GM18861 (cell line): ENCODE results near the gene RALGAPA1.

ENCODE experiments used
- ATAC-seq: cut with Tn5 transposase; IDR thresholded peaks from one replicate; pipeline ENCODE4 v1.9.1; 2021; ENCODE audit not compliant: unreplicated experiment

The RALGAPA1 gene

DNA sequence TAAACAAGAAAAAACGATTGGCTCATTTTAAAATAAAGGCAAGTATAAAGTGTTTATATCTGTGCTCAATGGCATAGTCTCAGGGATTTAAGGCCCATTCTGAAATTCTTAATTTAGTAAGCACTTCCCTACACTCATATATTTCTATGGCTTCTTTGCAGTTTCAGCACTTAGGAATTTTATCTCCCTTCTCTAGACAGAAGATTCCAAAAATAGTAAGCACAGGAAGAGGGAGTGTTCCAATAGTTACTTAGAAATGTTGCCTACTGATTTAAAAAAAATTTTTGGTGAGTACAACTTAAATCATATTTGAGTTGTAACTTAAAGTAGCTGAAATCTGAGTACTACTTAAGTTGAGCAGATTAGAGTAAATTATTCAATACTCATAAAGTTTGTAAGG, 255.3 kb downstream of the RALGAPA1 start:
- ATAC-seq = no peak

DNA sequence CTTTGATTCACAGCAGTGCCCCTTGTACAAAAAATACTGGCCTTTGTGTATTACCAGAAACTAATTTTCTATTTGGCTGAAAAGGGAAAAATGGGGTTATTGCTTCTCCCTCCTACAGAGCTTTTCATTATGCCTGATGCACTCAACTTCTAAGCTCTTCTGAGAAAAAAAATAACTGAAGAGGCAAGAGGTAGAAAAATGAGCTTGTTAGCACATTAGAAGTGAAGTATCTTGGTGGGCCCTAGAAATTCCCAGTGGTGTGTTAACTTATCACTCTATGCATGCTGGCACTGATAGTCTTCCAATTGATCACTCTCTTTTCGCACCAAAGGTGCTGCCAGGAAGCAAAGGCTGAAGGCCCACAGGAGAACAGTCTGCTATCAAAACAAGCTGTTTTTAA, 258.0 kb downstream of the RALGAPA1 start:
- no peak for ATAC-seq

- no peak for ATAC-seq
These were observed 259.5 kb downstream of the RALGAPA1 start for GRCh38 chr14:35549551-35549950.

GRCh38 chr14:35543006-35543405, 266.1 kb downstream of the RALGAPA1 start:
- no peak for ATAC-seq

GRCh38 chr14:35539969-35540368, 269.1 kb downstream of the RALGAPA1 start:
- ATAC-seq = no peak

DNA sequence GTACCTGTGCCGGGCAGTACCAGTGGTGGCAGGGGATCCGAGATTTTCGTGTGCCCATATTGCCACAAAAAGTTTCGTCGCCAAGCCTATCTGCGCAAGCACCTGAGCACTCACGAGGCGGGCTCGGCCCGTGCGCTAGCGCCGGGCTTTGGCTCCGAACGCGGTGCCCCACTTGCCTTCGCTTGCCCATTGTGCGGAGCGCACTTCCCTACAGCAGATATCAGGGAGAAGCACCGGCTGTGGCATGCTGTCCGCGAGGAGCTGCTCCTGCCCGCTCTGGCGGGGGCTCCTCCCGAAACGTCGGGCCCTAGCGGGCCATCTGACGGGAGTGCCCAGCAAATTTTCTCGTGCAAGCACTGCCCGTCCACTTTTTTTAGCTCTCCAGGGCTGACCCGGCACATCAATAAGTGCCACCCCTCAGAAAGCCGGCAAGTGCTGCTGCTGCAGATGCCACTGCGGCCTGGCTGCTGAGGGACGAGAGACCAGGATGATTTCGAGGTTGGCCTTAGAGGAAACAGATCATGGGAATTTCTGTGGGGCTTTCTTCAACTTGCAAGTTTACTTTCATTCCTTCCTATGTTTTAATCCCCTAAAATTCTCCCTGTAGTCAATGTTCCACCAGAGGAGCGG, 273.5 kb downstream of the RALGAPA1 start:
- ATAC-seq = no peak

DNA sequence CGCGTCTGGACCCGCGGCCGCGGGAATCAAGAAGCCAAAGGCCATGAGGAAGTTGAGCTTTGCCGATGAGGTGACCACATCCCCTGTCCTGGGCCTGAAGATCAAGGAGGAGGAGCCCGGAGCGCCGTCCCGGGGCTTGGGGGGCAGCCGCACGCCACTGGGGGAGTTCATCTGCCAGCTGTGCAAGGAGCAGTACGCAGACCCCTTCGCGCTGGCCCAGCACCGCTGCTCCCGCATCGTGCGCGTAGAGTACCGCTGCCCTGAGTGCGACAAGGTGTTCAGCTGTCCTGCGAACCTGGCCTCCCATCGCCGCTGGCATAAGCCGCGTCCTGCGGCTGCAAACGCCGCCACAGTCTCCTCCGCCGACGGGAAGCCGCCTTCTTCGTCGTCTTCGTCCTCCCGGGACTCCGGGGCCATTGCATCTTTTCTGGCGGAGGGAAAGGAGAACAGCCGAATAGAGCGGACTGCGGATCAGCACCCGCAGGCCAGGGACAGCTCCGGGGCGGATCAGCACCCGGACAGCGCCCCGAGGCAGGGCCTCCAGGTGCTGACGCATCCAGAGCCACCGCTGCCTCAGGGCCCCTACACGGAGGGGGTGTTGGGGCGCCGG, 274.1 kb downstream of the RALGAPA1 start:
- no peak for ATAC-seq

DNA sequence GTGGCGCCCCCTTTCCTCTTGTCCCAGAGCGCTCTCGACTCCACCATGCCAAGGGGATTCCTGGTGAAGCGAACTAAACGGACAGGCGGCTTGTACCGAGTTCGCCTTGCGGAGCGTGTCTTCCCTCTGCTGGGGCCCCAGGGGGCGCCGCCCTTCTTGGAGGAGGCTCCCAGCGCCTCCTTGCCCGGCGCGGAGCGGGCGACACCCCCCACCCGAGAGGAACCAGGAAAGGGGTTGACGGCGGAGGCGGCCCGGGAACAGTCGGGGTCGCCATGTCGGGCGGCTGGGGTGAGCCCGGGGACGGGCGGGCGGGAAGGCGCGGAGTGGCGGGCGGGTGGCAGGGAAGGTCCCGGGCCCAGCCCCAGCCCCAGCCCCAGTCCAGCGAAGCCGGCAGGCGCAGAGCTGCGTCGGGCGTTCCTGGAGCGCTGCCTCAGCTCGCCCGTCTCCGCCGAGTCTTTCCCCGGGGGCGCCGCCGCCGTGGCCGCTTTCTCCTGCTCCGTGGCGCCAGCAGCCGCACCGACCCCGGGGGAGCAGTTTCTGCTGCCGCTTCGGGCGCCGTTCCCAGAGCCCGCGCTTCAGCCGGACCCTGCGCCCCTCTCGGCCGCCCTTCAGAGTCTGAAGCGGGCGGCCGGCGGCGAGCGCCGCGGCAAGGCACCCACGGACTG, 274.8 kb downstream of the RALGAPA1 start:
- ATAC-seq = no peak

GRCh38 chr14:35533357-35534207, 275.5 kb downstream of the RALGAPA1 start, which contains the start of gene INSM2:
Gene INSM2 (plus strand): TSS chr14:35534164. CDS start chr14:35534253, 89 bp downstream.
- peak; percentile 57 for ATAC-seq

- ATAC-seq = no peak
These were observed 276.2 kb downstream of the RALGAPA1 start for GRCh38 chr14:35532783-35533356.

- ATAC-seq = no peak
These were observed 276.9 kb downstream of the RALGAPA1 start for GRCh38 chr14:35531960-35532747.

DNA sequence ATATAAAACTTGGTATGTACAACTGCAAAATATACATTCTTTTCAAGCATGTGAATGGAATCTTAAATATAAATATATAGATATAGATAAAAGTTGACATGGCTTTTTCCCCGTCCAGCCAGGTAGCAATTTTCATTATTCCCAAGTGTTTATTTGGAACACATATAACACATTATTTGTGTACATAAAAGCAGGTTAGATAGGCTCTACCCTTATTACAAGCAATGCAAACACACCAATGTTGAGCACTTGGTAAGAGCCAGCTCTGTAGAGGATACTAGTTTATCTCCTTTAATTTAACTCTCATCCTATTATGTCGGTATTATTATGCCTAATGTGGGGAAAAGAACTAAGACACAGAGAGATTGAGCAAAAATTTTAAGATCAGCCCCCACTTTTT, 282.1 kb downstream of the RALGAPA1 start:
- no peak for ATAC-seq

GRCh38 chr14:35525695-35526094, 283.4 kb downstream of the RALGAPA1 start:
- no peak for ATAC-seq

- no peak for ATAC-seq
These were observed 289.1 kb downstream of the RALGAPA1 start for GRCh38 chr14:35519986-35520385.

GRCh38 chr14:35515916-35516315, 293.2 kb downstream of the RALGAPA1 start:
- ATAC-seq = no peak

- no peak for ATAC-seq
These were observed 296.3 kb downstream of the RALGAPA1 start for GRCh38 chr14:35512765-35513164.

DNA sequence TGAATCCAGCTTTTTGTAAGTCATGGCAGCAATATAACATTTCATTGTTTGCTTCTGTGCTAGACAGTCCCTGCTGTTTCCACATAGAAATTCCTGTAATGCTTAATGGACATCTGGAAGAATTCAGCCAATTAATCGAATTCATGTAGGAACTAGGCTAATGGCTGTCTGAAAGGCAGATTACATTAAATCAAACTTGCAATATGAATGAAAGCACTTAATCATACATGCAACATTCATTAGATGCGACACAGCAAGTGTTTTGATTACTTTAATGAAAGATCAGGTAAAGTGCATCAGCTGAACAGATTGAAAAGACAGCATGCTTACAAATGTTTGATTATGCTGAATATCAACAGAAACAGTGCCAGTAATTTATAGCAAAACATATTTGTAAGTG, 299.2 kb downstream of the RALGAPA1 start:
- ATAC-seq = no peak

- no peak for ATAC-seq
These were observed 302.2 kb downstream of the RALGAPA1 start for GRCh38 chr14:35506927-35507326.

DNA sequence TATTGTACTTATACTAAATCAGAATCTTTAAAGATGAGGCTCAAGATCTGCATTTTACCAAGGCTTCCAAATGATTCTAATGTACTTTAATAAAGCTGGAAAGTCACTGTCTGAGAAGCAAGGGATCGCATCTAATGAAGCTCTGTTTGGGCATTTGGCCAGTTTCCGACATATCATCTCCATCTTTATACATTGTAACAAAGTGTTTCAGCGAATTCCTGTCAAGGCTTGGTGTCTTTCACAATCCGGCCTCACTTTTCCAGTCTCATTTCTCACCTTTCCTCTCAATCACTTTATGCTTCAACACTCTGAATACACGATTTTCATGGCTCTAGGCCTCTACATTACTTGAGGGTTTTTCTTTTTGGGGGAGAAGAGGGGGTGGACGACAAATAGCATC, 302.6 kb downstream of the RALGAPA1 start:
- no peak for ATAC-seq

- ATAC-seq = no peak
These were observed 304.8 kb downstream of the RALGAPA1 start for GRCh38 chr14:35504260-35504659.
